Measurements from ENCODE around the gene CMA1.
"Not testable (repeated sequence)": the region's sequence is repeated elsewhere in the genome, so short reads cannot be mapped to it uniquely, and the experiment has no call there.

The CMA1 gene, protein sequence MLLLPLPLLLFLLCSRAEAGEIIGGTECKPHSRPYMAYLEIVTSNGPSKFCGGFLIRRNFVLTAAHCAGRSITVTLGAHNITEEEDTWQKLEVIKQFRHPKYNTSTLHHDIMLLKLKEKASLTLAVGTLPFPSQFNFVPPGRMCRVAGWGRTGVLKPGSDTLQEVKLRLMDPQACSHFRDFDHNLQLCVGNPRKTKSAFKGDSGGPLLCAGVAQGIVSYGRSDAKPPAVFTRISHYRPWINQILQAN

GRCh38 chr14:24508155-24508840, at the start of gene CMA1:
Gene CMA1, minus strand, starts transcription at chr14:24508265. Its CDS starts 30 bp downstream, at chr14:24508235.
- Histone ChIP-seq H3K27me3 (ENCODE audit: control insufficient read depth, insufficient read depth, low read length) (no peaks in the 10 kb centered on the region), H3K4me3 (ENCODE audit: low read length) (no peak within 1 kb of the TSS), H3K9ac (ENCODE audit: low read length) (no peak within 1 kb of the TSS), H3K27ac (ENCODE audit: low read length) (no peak within 1 kb of the TSS), H3K4me1 (ENCODE audit: control insufficient read depth, low read depth, low read length) (no peaks in the 10 kb centered on the region), H3K36me3 (ENCODE audit: control insufficient read depth, low read depth, low read length) (no peaks in the 10 kb centered on the region), H3K9me3 (ENCODE audit: control insufficient read depth, low read depth, low read length) (no peaks in the 10 kb centered on the region)

DNA sequence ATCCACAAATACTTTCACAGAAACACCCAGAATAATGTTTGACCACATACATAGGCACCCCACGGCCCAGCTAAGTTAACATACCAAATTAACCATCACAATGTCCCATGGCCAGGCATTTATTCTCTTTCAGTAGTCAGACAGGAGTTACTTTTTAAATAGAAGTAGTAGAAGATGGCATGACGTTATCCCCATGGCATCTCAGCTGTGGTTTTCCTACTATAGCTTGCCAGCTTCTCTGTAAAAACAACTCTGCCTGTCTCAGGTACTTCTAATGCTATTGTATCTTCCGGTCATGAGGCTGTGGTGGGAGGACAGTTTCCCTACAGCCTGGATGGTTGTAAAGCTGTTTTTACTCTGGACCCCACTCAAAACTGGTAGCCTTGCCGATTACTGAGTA, 48.7 kb upstream of the CMA1 start:
- Histone ChIP-seq H3K9ac (ENCODE audit: low read length) (no peak overlapping the region), H3K9me3 (ENCODE audit: control insufficient read depth, low read depth, low read length) (no peaks in the 10 kb centered on the region), H3K27ac (ENCODE audit: low read length) (no peak overlapping the region), H3K4me3 (ENCODE audit: low read length) (no peak overlapping the region), H3K4me1 (ENCODE audit: control insufficient read depth, low read depth, low read length) (no peaks in the 10 kb centered on the region), H3K27me3 (ENCODE audit: control insufficient read depth, insufficient read depth, low read length) (no peaks in the 10 kb centered on the region), H3K36me3 (ENCODE audit: control insufficient read depth, low read depth, low read length) (no peaks in the 10 kb centered on the region)

DNA sequence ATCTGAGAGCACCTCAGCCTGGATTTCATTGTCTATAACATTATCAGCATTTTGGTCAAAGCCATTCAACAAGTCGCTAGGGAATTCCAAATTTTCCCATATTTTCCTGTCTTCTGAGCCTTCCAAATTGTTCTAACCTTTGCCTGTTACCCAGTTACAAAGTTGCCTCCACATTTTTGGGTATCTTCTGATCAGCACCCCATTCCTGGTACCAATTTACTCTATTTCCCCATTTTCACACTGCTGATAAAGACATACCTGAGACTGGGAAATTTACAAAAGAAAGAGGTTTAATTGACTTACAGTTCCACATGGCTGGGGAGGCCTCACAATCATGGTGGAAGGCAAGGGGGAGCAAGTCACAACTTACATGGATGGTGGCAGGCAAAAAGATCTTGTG, 41.0 kb upstream of the CMA1 start:
- not testable (repeated sequence) for H3K36me3 ChIP-seq (ENCODE audit: control insufficient read depth, low read depth, low read length); H3K9ac ChIP-seq (ENCODE audit: low read length); H3K27me3 ChIP-seq (ENCODE audit: control insufficient read depth, insufficient read depth, low read length); H3K27ac ChIP-seq (ENCODE audit: low read length); H3K9me3 ChIP-seq (ENCODE audit: control insufficient read depth, low read depth, low read length); H3K4me3 ChIP-seq (ENCODE audit: low read length); H3K4me1 ChIP-seq (ENCODE audit: control insufficient read depth, low read depth, low read length)

- Histone ChIP-seq H3K36me3 (ENCODE audit: control insufficient read depth, low read depth, low read length) (no peaks in the 10 kb centered on the region), H3K4me1 (ENCODE audit: control insufficient read depth, low read depth, low read length) (peaks cover 6% of the 10 kb centered on the region), H3K27ac (ENCODE audit: low read length) (no peak overlapping the region), H3K9ac (ENCODE audit: low read length) (no peak overlapping the region), H3K27me3 (ENCODE audit: control insufficient read depth, insufficient read depth, low read length) (no peaks in the 10 kb centered on the region), H3K4me3 (ENCODE audit: low read length) (no peak overlapping the region), H3K9me3 (ENCODE audit: control insufficient read depth, low read depth, low read length) (peaks cover 6% of the 10 kb centered on the region)
Measured at GRCh38 chr14:24542346-24542936, 34.4 kb upstream of the CMA1 start.

DNA sequence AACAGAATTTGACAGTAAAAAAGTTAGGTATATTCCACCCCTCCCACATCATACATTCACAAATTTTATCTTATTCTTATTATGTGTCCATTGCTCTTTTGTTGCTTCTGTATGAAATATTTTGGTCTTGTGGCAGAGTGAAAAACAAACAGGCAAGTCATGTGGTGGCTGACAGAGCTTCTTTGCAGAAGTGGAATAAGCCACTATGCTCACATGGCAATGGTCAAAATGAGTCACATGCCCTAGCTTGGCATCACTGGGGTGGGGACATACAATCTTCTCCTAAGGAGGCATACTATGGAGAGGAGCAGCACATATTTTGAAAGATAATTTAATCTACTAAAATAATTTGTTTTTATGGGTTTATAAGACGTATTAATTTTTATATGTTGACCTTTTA, 27.7 kb upstream of the CMA1 start:
- Histone ChIP-seq H3K36me3 (ENCODE audit: control insufficient read depth, low read depth, low read length) (no peaks in the 10 kb centered on the region), H3K9me3 (ENCODE audit: control insufficient read depth, low read depth, low read length) (no peaks in the 10 kb centered on the region), H3K4me1 (ENCODE audit: control insufficient read depth, low read depth, low read length) (no peaks in the 10 kb centered on the region), H3K27me3 (ENCODE audit: control insufficient read depth, insufficient read depth, low read length) (no peaks in the 10 kb centered on the region), H3K27ac (ENCODE audit: low read length) (no peak overlapping the region), H3K9ac (ENCODE audit: low read length) (no peak overlapping the region), H3K4me3 (ENCODE audit: low read length) (no peak overlapping the region)

DNA sequence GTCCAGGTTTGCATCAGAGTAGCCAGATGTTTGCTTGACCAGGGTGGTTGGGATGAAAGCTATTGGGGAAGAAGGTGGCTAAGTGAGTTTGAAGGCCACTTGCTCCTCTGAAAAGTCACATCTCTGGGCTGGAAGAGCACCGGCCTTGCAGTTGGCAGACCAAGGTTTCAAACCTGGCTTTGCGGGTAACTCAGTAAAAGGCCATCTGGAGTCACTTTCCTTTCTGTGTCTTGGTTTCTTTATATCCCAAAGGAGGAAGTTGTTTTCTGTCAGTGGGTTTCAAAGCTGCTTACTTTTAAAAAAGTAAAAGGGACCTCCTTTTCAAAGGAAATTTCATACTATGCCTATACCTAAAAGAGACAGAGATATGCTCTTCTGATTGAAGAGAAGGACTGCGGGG, 26.2 kb upstream of the CMA1 start:
- no peak overlapping the region for H3K9ac ChIP-seq (ENCODE audit: low read length)
- no peaks in the 10 kb centered on the region for H3K27me3 ChIP-seq (ENCODE audit: control insufficient read depth, insufficient read depth, low read length)
- H3K27ac ChIP-seq (ENCODE audit: low read length) = no peak overlapping the region
- H3K4me1 ChIP-seq (ENCODE audit: control insufficient read depth, low read depth, low read length) = no peaks in the 10 kb centered on the region
- no peak overlapping the region for H3K4me3 ChIP-seq (ENCODE audit: low read length)
- H3K9me3 ChIP-seq (ENCODE audit: control insufficient read depth, low read depth, low read length) = no peaks in the 10 kb centered on the region
- H3K36me3 ChIP-seq (ENCODE audit: control insufficient read depth, low read depth, low read length) = no peaks in the 10 kb centered on the region

DNA sequence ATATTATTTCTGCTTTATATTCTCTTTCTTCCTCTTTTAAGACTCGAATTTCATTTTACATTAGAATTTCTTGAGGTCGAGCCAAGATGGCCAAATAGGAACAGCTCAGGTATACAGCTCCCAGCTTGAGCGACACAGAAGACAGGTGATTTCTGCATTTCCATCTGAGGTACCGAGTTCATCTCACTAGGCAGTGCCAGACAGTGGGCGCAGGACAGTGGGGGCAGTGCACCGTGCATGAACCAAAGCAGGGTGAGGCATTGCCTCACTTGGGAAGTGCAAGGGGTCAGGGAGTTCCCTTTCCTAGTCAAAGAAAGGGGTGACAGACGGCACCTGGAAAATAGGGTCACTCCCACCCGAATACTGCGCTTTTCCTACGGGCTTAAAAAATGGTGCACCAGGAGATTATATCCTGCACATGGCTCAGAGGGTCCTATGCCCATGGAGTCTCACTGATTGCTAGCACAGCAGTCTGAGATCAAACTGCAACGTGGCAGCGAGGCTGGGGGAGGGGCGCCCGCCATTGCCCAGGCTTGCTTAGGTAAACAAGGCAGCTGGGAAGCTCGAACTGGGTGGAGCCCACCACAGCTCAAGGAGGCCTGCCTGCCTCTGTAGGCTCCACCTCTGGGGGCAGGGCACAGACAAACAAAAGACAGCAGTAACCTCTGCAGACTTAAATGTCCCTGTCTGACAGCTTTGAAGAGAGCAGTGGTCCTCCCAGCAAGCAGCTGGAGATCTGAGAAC, 18.0 kb upstream of the CMA1 start:
- H3K27me3 ChIP-seq (ENCODE audit: control insufficient read depth, insufficient read depth, low read length); H3K9me3 ChIP-seq (ENCODE audit: control insufficient read depth, low read depth, low read length); H3K36me3 ChIP-seq (ENCODE audit: control insufficient read depth, low read depth, low read length); H3K9ac ChIP-seq (ENCODE audit: low read length); H3K27ac ChIP-seq (ENCODE audit: low read length); H3K4me3 ChIP-seq (ENCODE audit: low read length); H3K4me1 ChIP-seq (ENCODE audit: control insufficient read depth, low read depth, low read length): not testable (repeated sequence)

GRCh38 chr14:24518851-24519250, 10.8 kb upstream of the CMA1 start:
- Histone ChIP-seq H3K9ac (ENCODE audit: low read length) (no peak overlapping the region), H3K4me3 (ENCODE audit: low read length) (no peak overlapping the region), H3K27me3 (ENCODE audit: control insufficient read depth, insufficient read depth, low read length) (no peaks in the 10 kb centered on the region), H3K27ac (ENCODE audit: low read length) (no peak overlapping the region), H3K9me3 (ENCODE audit: control insufficient read depth, low read depth, low read length) (no peaks in the 10 kb centered on the region), H3K36me3 (ENCODE audit: control insufficient read depth, low read depth, low read length) (no peaks in the 10 kb centered on the region), H3K4me1 (ENCODE audit: control insufficient read depth, low read depth, low read length) (no peaks in the 10 kb centered on the region)

- H3K27ac ChIP-seq (ENCODE audit: low read length) = no peak overlapping the region
- no peaks in the 10 kb centered on the region for H3K4me1 ChIP-seq (ENCODE audit: control insufficient read depth, low read depth, low read length)
- no peaks in the 10 kb centered on the region for H3K9me3 ChIP-seq (ENCODE audit: control insufficient read depth, low read depth, low read length)
- no peak overlapping the region for H3K9ac ChIP-seq (ENCODE audit: low read length)
- no peaks in the 10 kb centered on the region for H3K27me3 ChIP-seq (ENCODE audit: control insufficient read depth, insufficient read depth, low read length)
- H3K36me3 ChIP-seq (ENCODE audit: control insufficient read depth, low read depth, low read length) = no peaks in the 10 kb centered on the region
- H3K4me3 ChIP-seq (ENCODE audit: low read length) = no peak overlapping the region
Measured at GRCh38 chr14:24514209-24514608, 6.1 kb upstream of the CMA1 start.

DNA sequence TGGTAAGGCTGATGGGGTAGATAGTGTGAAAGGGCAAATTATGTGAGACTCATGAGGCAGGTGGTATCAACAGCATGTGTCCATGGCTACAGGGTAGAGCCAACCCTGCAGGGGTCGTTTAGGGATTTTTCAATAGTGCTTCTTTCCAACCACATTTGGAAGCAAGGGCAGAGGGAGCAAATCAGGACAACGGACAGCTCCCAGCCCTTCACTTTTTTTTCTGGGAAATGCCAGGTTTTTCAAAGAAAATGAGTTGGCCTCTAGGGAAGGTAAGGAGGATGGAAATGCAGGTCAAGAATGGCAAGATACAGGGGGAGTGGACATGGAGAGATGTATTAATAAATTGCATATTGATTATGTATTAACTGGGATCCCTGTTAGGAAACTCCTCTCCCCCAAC, 4.9 kb upstream of the CMA1 start:
- H3K9me3 ChIP-seq (ENCODE audit: control insufficient read depth, low read depth, low read length) = no peaks in the 10 kb centered on the region
- H3K27me3 ChIP-seq (ENCODE audit: control insufficient read depth, insufficient read depth, low read length) = no peaks in the 10 kb centered on the region
- no peaks in the 10 kb centered on the region for H3K4me1 ChIP-seq (ENCODE audit: control insufficient read depth, low read depth, low read length)
- H3K27ac ChIP-seq (ENCODE audit: low read length) = no peak overlapping the region
- no peak overlapping the region for H3K4me3 ChIP-seq (ENCODE audit: low read length)
- no peaks in the 10 kb centered on the region for H3K36me3 ChIP-seq (ENCODE audit: control insufficient read depth, low read depth, low read length)
- no peak overlapping the region for H3K9ac ChIP-seq (ENCODE audit: low read length)

- H3K27ac ChIP-seq (ENCODE audit: low read length) = no peak overlapping the region
Measured at GRCh38 chr14:24506443-24506842, 1.6 kb downstream of the CMA1 start.

More at GRCh38 chr14:24506443-24506842, 1.6 kb downstream of the CMA1 start:
- no peaks in the 10 kb centered on the region for H3K36me3 ChIP-seq (ENCODE audit: control insufficient read depth, low read depth, low read length)
- no peak overlapping the region for H3K9ac ChIP-seq (ENCODE audit: low read length)
- no peak overlapping the region for H3K4me3 ChIP-seq (ENCODE audit: low read length)
- no peaks in the 10 kb centered on the region for H3K27me3 ChIP-seq (ENCODE audit: control insufficient read depth, insufficient read depth, low read length)
- H3K4me1 ChIP-seq (ENCODE audit: control insufficient read depth, low read depth, low read length) = no peaks in the 10 kb centered on the region
- H3K9me3 ChIP-seq (ENCODE audit: control insufficient read depth, low read depth, low read length) = no peaks in the 10 kb centered on the region
